COLO668 (cell line): ENCODE results near the gene BAD.

Experiments used
- DNase-seq: peaks from one replicate; lab custom pipeline; 2025; ENCODE audit not compliant: unreplicated experiment; lab: John Stamatoyannopoulos, UW

BAD gene

GRCh38 chr11:64297699-64298358 lies 13.4 kb upstream of the BAD start:
- DNase-seq = no peak

GRCh38 chr11:64296830-64297698 lies 12.6 kb upstream of the BAD start:
- DNase-seq = no peak

GRCh38 chr11:64296236-64296635 lies 11.8 kb upstream of the BAD start:
- no peak for DNase-seq

- no peak for DNase-seq
Observed at GRCh38 chr11:64295760-64296159, 11.3 kb upstream of the BAD start.

GRCh38 chr11:64294774-64295173 lies 10.3 kb upstream of the BAD start:
- DNase-seq = no peak

- no peak for DNase-seq
Observed at GRCh38 chr11:64292460-64293254, 8.2 kb upstream of the BAD start.

GRCh38 chr11:64291752-64292459 lies 7.4 kb upstream of the BAD start:
- DNase-seq = no peak

GRCh38 chr11:64291262-64291751 lies 6.8 kb upstream of the BAD start, which contains the start of gene KCNK4:
Gene KCNK4 (plus strand): TSS chr11:64291302. CDS start chr11:64293019, 1,717 bp downstream.
- DNase-seq = no peak

- no peak for DNase-seq
Observed at GRCh38 chr11:64290352-64291261, 6.1 kb upstream of the BAD start.

- DNase-seq = no peak
Observed at GRCh38 chr11:64289002-64289564, 4.6 kb upstream of the BAD start.

- DNase-seq = no peak
Observed at GRCh38 chr11:64288353-64288750, 3.9 kb upstream of the BAD start.

- no peak for DNase-seq
Observed at GRCh38 chr11:64287676-64288352, 3.3 kb upstream of the BAD start.

GRCh38 chr11:64286801-64287159 lies 2.3 kb upstream of the BAD start:
- no peak for DNase-seq

GRCh38 chr11:64285885-64286800 lies 1.7 kb upstream of the BAD start:
- DNase-seq = peak; percentile 71

- DNase-seq = peak; percentile 91
Observed at GRCh38 chr11:64284962-64285884, 758 bp upstream of the BAD start, which contains the start of gene GPR137. Gene GPR137 (plus strand): TSS chr11:64285848. CDS start chr11:64286525, 677 bp downstream.

- no peak for DNase-seq
Observed at GRCh38 chr11:64283092-64283491, 1.4 kb downstream of the BAD start.
